Measurements from ENCODE around the gene SLCO3A1.

GRCh38 chr15:92118162-92118935 is 264.8 kb downstream of the SLCO3A1 start:
- no peak for TF ChIP-seq CTCF (IDR thresholded peaks at IDR 0.05)
- TF ChIP-seq POLR2A (IDR thresholded peaks at IDR 0.05), result no peak
